ENCODE results near the gene RBM23.
"Not testable (repeated sequence)": the region's sequence is repeated elsewhere in the genome, so short reads cannot be mapped to it uniquely, and the experiment has no call there.

- TF ChIP-seq POLR2A, CTCF (IDR thresholded peaks at IDR 0.05): not testable (repeated sequence)
Observed at GRCh38 chr14:22951795-22952194, 32.8 kb upstream of the RBM23 start.

Data from uterus (tissue), 2 donors.